MM.1S (cell line): Measurements from ENCODE around the gene STARD5.

ENCODE experiments used
- EZH2 ChIP-seq: fragments of 300-600 bp; sonication (generic); optimal IDR thresholded peaks from 2 replicates; pipeline ENCODE3; 2017; ENCODE audit warnings: low read depth, mild to moderate bottlenecking, antibody characterized with exemption, low read length, mixed read lengths
- EZH2phosphoT487 ChIP-seq: fragments of 300-600 bp; sonication (generic); IDR thresholded peaks from 2 replicates; pipeline ENCODE4 v1.6.1; 2018; ENCODE audit warnings: antibody characterized with exemption, low read length
- TF ChIP-seq, protein P1 (sequence below): fragments of 300-600 bp; sonication (generic); IDR thresholded peaks from 2 replicates; pipeline ENCODE4 v1.5.1; 2016; ENCODE audit warnings: antibody characterized with exemption, low read length, mixed read lengths

- TF ChIP-seq, protein P1, sequence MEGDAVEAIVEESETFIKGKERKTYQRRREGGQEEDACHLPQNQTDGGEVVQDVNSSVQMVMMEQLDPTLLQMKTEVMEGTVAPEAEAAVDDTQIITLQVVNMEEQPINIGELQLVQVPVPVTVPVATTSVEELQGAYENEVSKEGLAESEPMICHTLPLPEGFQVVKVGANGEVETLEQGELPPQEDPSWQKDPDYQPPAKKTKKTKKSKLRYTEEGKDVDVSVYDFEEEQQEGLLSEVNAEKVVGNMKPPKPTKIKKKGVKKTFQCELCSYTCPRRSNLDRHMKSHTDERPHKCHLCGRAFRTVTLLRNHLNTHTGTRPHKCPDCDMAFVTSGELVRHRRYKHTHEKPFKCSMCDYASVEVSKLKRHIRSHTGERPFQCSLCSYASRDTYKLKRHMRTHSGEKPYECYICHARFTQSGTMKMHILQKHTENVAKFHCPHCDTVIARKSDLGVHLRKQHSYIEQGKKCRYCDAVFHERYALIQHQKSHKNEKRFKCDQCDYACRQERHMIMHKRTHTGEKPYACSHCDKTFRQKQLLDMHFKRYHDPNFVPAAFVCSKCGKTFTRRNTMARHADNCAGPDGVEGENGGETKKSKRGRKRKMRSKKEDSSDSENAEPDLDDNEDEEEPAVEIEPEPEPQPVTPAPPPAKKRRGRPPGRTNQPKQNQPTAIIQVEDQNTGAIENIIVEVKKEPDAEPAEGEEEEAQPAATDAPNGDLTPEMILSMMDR = no peak
- no peak for TF ChIP-seq EZH2
- no peak for TF ChIP-seq EZH2phosphoT487
These were observed 46.1 kb downstream of the STARD5 start for GRCh38 chr15:81277851-81278250.
